ENCODE measurements around the gene BCL11B. TPM values are rescaled to one million over a fixed set of nuclear protein-coding genes. Genes with fewer than 3 reads are reported as not detected.

The BCL11B gene
- 1 to 10 TPM; 2.4 to 2.7 (median 2.5) TPM for polyA plus RNA-seq (ENCODE audit: insufficient read length in 3 of 3)
- long read RNA-seq, donor 1: 0 reads
- long read RNA-seq, donor 2: 0 reads
- long read RNA-seq, donor 3: 0 reads
- long read RNA-seq, donor 4: 0 reads
- long read RNA-seq, donor 5: 0 reads
- long read RNA-seq, donor 6: 0 reads
- long read RNA-seq, donor 7: 0 reads
- long read RNA-seq, donor 8: 0 reads
- long read RNA-seq, donor 9: 0 reads
- long read RNA-seq, donor 10: 0 reads
- long read RNA-seq, donor 11: 0 reads
- long read RNA-seq, donor 12: 0 reads
- long read RNA-seq, donor 13: 0 reads
- long read RNA-seq, donor 14: 0 reads
- long read RNA-seq, donor 15: 0 reads
- long read RNA-seq, donor 16: 0 reads

GRCh38 chr14:99271951-99272631 lies at the start of gene BCL11B:
Gene BCL11B (minus strand): TSS chr14:99272197. CDS start chr14:99271218, 979 bp downstream.
- DNase-seq (ENCODE audit: extremely low read depth in 1 of 11, low read depth in 9 of 11, low spot score in 4 of 11): peak; percentile 74 to 93 (median 83)

GRCh38 chr14:99321236-99321925 lies 49.4 kb upstream of the BCL11B start:
- no peak for DNase-seq (ENCODE audit: extremely low read depth in 1 of 11, low read depth in 9 of 11, low spot score in 4 of 11)

GRCh38 chr14:99320621-99321235 lies 48.7 kb upstream of the BCL11B start:
- DNase-seq (ENCODE audit: extremely low read depth in 1 of 11, low read depth in 9 of 11, low spot score in 4 of 11): no peak

GRCh38 chr14:99320105-99320572 lies 48.1 kb upstream of the BCL11B start:
- peak in 8 of 11 donors; percentile 13 to 34 (median 18) for DNase-seq (ENCODE audit: extremely low read depth in 1 of 11, low read depth in 9 of 11, low spot score in 4 of 11)

GRCh38 chr14:99318959-99319295 lies 46.9 kb upstream of the BCL11B start:
- no peak for DNase-seq (ENCODE audit: extremely low read depth in 1 of 11, low read depth in 9 of 11, low spot score in 4 of 11)

- DNase-seq (ENCODE audit: extremely low read depth in 1 of 11, low read depth in 9 of 11, low spot score in 4 of 11): no peak
Observed at GRCh38 chr14:99318091-99318958, 46.3 kb upstream of the BCL11B start.

- DNase-seq (ENCODE audit: extremely low read depth in 1 of 11, low read depth in 9 of 11, low spot score in 4 of 11): no peak
Observed at GRCh38 chr14:99317231-99318090, 45.5 kb upstream of the BCL11B start.

GRCh38 chr14:99316281-99317163 lies 44.5 kb upstream of the BCL11B start:
- DNase-seq (ENCODE audit: extremely low read depth in 1 of 11, low read depth in 9 of 11, low spot score in 4 of 11): no peak

- DNase-seq (ENCODE audit: extremely low read depth in 1 of 11, low read depth in 9 of 11, low spot score in 4 of 11): no peak
Observed at GRCh38 chr14:99315197-99315596, 43.2 kb upstream of the BCL11B start.

GRCh38 chr14:99314623-99315022 lies 42.6 kb upstream of the BCL11B start:
- no peak for DNase-seq (ENCODE audit: extremely low read depth in 1 of 11, low read depth in 9 of 11, low spot score in 4 of 11)

- no peak for DNase-seq (ENCODE audit: extremely low read depth in 1 of 11, low read depth in 9 of 11, low spot score in 4 of 11)
Observed at GRCh38 chr14:99313234-99313633, 41.2 kb upstream of the BCL11B start.

GRCh38 chr14:99312106-99312505 lies 40.1 kb upstream of the BCL11B start:
- DNase-seq (ENCODE audit: extremely low read depth in 1 of 11, low read depth in 9 of 11, low spot score in 4 of 11): no peak

GRCh38 chr14:99309220-99309766 lies 37.3 kb upstream of the BCL11B start:
- no peak for DNase-seq (ENCODE audit: extremely low read depth in 1 of 11, low read depth in 9 of 11, low spot score in 4 of 11)

- no peak for DNase-seq (ENCODE audit: extremely low read depth in 1 of 11, low read depth in 9 of 11, low spot score in 4 of 11)
Observed at GRCh38 chr14:99304208-99304607, 32.2 kb upstream of the BCL11B start.

GRCh38 chr14:99300190-99300589 lies 28.2 kb upstream of the BCL11B start:
- DNase-seq (ENCODE audit: extremely low read depth in 1 of 11, low read depth in 9 of 11, low spot score in 4 of 11): no peak

GRCh38 chr14:99296517-99296916 lies 24.5 kb upstream of the BCL11B start:
- no peak for DNase-seq (ENCODE audit: extremely low read depth in 1 of 11, low read depth in 9 of 11, low spot score in 4 of 11)
